Small intestine (tissue), 16 donors: ENCODE data around the gene CHRM2. TPM values are rescaled to one million over a fixed set of nuclear protein-coding genes. Genes with fewer than 3 reads are reported as not detected.
"Not testable (repeated sequence)": the region's sequence is repeated elsewhere in the genome, so short reads cannot be mapped to it uniquely, and the experiment has no call there.

Experiments
- DNase-seq, 2 donors: peaks; one replicate each; pipeline versions ENCODE4 v3.0.0 to v3.0.0-alpha.2; 2013
- FAIRE-seq: peaks from 2 replicates; lab custom pipeline; 2012; peaks lifted over from hg19 to GRCh38; lab: Jason Lieb, UNC
- H3K27ac ChIP-seq, 3 donors: one replicate each; pipeline ENCODE4 v1.5.1; 2013; ENCODE audit warnings: low read length in 2 of 3, mild to moderate bottlenecking in 2 of 3, control low read depth in 1 of 3, inconsistent platforms in 1 of 3, low read depth in 1 of 3, moderate library complexity in 1 of 3
- H3K27me3 ChIP-seq, 3 donors: one replicate each; pipeline ENCODE4 v1.6.1; 2013; ENCODE audit warnings: low read length in 3 of 3, inconsistent platforms in 1 of 3; ENCODE audit not compliant: control insufficient read depth in 3 of 3, insufficient read depth in 3 of 3
- H3K36me3 ChIP-seq, 3 donors: one replicate each; pipeline ENCODE4 v1.6.1; 2013; ENCODE audit warnings: low read length in 3 of 3, inconsistent platforms in 1 of 3, low read depth in 1 of 3, mild to moderate bottlenecking in 1 of 3, moderate library complexity in 1 of 3; ENCODE audit not compliant: control insufficient read depth in 3 of 3, insufficient read depth in 2 of 3
- H3K4me1 ChIP-seq, 3 donors: one replicate each; pipeline ENCODE4 v1.6.1; 2013; ENCODE audit warnings: low read length in 2 of 3, inconsistent platforms in 1 of 3, low read depth in 1 of 3, mild to moderate bottlenecking in 1 of 3, moderate library complexity in 1 of 3; ENCODE audit not compliant: control insufficient read depth in 3 of 3, insufficient read depth in 2 of 3
- H3K4me3 ChIP-seq, 3 donors: one replicate each; pipeline ENCODE4 v1.5.1; 2013; ENCODE audit warnings: low read length in 3 of 3, control low read depth in 1 of 3, inconsistent platforms in 1 of 3, low read depth in 1 of 3, mild to moderate bottlenecking in 1 of 3, moderate library complexity in 1 of 3
- H3K9me3 ChIP-seq, 2 donors: one replicate each; pipeline ENCODE4 v1.6.1; 2013; ENCODE audit warnings: low read depth in 1 of 2, low read length in 1 of 2; ENCODE audit not compliant: control insufficient read depth in 2 of 2, insufficient read depth in 1 of 2
- WGBS, 3 donors: extraction: QIAGEN DNeasy Blood & Tissue Kit; methylation state at CpG; one replicate each; pipeline ENCODE4 v1.1.7; 2013; 5-methylcytosine and 5-hydroxymethylcytosine counted together
- long read RNA-seq, 10 donors: transcript quantifications; one replicate each; lab custom pipeline, GENCODE V29; 2026
- polyA plus RNA-seq, 4 donors: library from polyadenylated mRNA; stranded (reverse) in 3 of 4; unstranded in 1 of 4; fragments of 200-250 nt in 3 of 4; fragments of 120-200 nt in 1 of 4; gene quantifications; one replicate each; pipeline versions ENCODE4 v1.2.1 to v1.2.3, GENCODE V29; 2013
- donor health status: healthy with polysubstance abuse.
- donor health status: control.
- donor health status: control.
- donor health status: Bipolar disorder and iron deficiency.
- donor health status: healthy.

CHRM2 gene
- under 1 TPM in 3 of 4 donors, not detected in 1; 0.27 to 0.71 (median 0.49) TPM for polyA plus RNA-seq
- long read RNA-seq, donor 1, result 0 reads
- long read RNA-seq, donor 2, result 0 reads
- long read RNA-seq, donor 3, result 0 reads
- long read RNA-seq, donor 4, result 0 reads
- long read RNA-seq, donor 5, result 0 reads
- long read RNA-seq, donor 6, result 0 reads
- long read RNA-seq, donor 7, full-length matches to known transcripts, result 6 of 11 reads
- long read RNA-seq, donor 7, partial matches to known transcripts, result 0 of 11 reads
- long read RNA-seq, donor 7, other reads (novel, unspliced or antisense), result 5 of 11 reads
- long read RNA-seq, donor 8, result 0 reads
- long read RNA-seq, donor 9, result 0 reads
- long read RNA-seq, donor 10, full-length matches to known transcripts, result 2 of 2 reads
- long read RNA-seq, donor 10, partial matches to known transcripts, result 0 of 2 reads
- long read RNA-seq, donor 10, other reads (novel, unspliced or antisense), result 0 of 2 reads

DNA sequence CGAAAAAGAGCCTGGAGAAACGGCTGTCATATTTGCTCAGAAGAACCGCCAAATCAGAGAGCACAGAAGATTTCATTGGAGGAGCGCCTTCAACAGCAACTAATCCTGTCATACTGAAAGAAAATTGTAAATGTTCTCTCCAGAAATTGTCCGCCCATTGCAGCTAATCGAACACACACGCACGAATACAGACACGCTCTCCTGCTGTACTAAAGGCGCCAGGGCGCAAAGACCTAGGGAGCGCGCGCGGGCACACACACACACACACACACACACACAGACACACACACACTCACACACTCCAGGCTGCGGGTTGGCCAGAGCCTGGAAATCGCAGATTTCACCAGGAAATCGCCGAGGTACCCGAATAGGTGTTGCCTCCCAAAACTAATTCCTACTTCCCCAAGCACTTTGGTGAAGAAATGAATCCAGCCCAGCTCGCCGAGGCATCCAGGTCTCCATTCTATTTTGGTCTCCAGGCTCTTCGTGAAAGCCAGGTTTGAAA, at the start of gene CHRM2:
TSS of gene CHRM2 (plus strand) at position 157 of the 505 bp plus-strand sequence. CDS start 146,214 bp downstream, outside the sequence.
- H3K4me1 ChIP-seq, result no peaks in the 10 kb centered on the region
- 4 to 12% (median 7%) methylated on average over 23 of the region's 23 CpGs for WGBS, 3 donors
- DNase-seq (peak in 1 of 2 donors; percentile 4), FAIRE-seq (no peak)
- H3K4me3 ChIP-seq, result peak within 1 kb of the TSS in 1 of 3 donors; percentile 55
- no peaks in the 10 kb centered on the region for H3K9me3 ChIP-seq
- H3K27ac ChIP-seq, result peak within 1 kb of the TSS in 1 of 3 donors; percentile 15
- no peaks in the 10 kb centered on the region for H3K36me3 ChIP-seq
- peaks cover 8 to 27% (median 9%) of the 10 kb centered on the region in 3 donors for H3K27me3 ChIP-seq

DNA sequence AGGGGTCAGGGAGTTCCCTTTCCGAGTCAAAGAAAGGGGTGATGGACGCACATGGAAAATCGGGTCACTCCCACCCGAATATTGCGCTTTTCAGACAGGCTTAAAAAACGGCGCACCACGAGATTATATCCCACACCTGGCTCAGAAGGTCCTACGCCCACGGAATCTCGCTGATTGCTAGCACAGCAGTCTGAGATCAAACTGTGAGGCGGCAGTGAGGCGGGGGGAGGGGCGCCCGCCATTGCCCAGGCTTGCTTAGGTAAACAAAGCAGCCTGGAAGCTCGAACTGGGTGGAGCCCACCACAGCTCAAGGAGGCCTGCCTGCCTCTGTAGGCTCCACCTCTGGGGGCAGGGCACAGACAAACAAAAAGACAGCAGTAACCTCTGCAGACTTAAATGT, 37.1 kb upstream of the CHRM2 start:
- 36 to 74% (median 39%) methylated on average over 6 to 16 of the region's 16 CpGs for WGBS, 3 donors
- not testable (repeated sequence) for FAIRE-seq, H3K36me3 ChIP-seq, H3K4me3 ChIP-seq, H3K4me1 ChIP-seq, DNase-seq, H3K27ac ChIP-seq, H3K9me3 ChIP-seq, H3K27me3 ChIP-seq

DNA sequence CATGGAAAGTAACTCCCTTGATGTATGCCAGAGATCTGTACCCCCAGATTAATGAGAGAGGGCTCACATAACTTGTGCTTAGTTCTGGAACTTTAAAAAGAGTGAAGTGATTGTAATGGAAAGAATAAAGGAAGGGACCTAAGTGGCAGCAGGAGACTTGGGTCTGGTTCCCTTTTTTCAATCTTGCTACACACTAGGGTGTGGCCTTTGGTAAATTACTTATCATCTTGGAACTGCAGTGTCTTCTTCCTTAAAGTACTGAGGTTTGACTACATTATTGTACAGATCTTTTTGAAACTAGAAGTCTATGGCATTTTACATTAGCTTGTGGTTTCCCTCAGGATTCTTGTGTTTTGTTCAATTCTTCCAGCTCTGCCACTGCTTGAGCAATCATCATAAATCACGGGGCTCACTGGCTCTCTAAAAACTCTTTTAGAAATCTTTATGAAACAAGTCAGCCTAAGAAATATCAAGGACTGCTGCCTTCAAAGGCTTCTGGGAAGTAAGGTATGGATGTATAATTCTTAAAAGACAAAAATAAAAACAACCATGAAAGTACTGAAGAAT, 22.5 kb upstream of the CHRM2 start:
- 53 to 68% (median 67%) methylated on average over 1 of the region's 1 CpG for WGBS, 3 donors
- H3K36me3 ChIP-seq, result no peaks in the 10 kb centered on the region
- no peaks in the 10 kb centered on the region for H3K27me3 ChIP-seq
- H3K4me3 ChIP-seq, result no peak overlapping the region
- no peak for FAIRE-seq
- H3K4me1 ChIP-seq, result no peaks in the 10 kb centered on the region
- no peak overlapping the region for H3K27ac ChIP-seq
- DNase-seq, result no peak
- no peaks in the 10 kb centered on the region for H3K9me3 ChIP-seq

DNA sequence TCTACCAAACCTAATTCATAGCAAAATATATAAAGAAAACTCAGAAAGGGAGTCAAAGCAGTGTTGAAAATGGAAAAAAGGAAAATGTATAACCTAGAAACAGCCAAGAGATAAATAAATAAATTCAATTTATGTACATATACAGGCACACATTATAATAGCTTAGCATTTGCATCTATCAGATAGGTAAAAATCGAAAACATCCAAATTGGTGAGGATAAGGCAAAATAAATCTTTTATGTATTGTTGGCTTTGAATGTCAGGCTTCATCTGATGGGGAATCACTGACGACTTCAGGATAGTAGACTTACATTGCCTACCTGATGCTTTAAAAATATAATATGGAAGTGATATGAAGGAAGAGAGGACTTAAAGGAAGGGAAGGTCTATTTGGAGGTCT, 20.6 kb upstream of the CHRM2 start:
- DNase-seq, result no peak
- Histone ChIP-seq H3K9me3 (no peaks in the 10 kb centered on the region), H3K36me3 (no peaks in the 10 kb centered on the region), H3K27me3 (no peaks in the 10 kb centered on the region), H3K4me3 (no peak overlapping the region), H3K27ac (no peak overlapping the region), H3K4me1 (no peaks in the 10 kb centered on the region)
- WGBS, 3 donors, result 73 to 78% (median 74%) methylated on average over 2 of the region's 2 CpGs
- no peak for FAIRE-seq

DNA sequence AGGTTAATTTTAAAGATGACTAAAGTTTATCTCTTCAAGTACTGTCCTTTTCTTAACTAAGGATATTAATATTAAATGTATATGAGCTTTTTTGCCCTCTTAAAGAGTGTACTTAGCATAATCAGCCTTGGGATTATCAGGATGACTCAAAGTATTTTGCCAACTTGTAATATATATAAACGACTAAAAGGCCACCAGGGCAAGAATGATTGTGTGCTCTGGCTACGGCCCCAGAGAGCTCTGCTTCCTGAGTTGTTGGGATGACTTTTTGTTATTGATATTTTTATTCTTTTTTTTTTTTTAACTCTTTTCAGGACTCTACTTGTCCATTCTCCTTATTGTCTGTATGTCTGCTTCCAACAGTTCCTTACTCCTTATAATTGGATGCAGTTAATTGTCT, 14.8 kb upstream of the CHRM2 start:
- no peaks in the 10 kb centered on the region for H3K36me3 ChIP-seq
- H3K27ac ChIP-seq, result no peak overlapping the region
- FAIRE-seq (no peak), DNase-seq (no peak)
- 40 to 45% (median 44%) methylated on average over 2 of the region's 2 CpGs for WGBS, 3 donors
- no peaks in the 10 kb centered on the region for H3K9me3 ChIP-seq
- no peaks in the 10 kb centered on the region for H3K4me1 ChIP-seq
- H3K4me3 ChIP-seq, result no peak overlapping the region
- no peaks in the 10 kb centered on the region for H3K27me3 ChIP-seq

DNA sequence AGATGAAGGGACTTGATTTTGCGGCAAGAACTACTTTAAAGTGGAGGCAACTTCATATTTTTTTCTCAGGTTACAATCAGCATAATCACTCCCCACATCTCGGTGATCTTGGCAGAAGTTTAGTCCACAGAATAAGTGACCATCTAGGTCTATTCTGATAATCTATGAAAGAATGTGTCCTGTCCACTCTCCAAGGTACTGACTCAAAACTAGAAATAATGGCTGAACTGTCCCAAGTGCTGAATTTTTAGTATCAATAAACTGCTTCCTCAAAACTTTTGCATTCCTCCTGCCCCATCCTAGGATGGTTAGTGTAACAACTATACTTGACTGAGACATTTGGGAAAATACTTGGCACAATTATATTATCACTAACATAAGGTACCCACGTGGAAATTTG, 10.9 kb upstream of the CHRM2 start:
- Histone ChIP-seq H3K27ac (no peak overlapping the region), H3K9me3 (no peaks in the 10 kb centered on the region), H3K4me1 (no peaks in the 10 kb centered on the region), H3K4me3 (no peak overlapping the region), H3K36me3 (no peaks in the 10 kb centered on the region), H3K27me3 (no peaks in the 10 kb centered on the region)
- 43 to 45% (median 43%) methylated on average over 3 of the region's 3 CpGs for WGBS, 3 donors
- FAIRE-seq (no peak), DNase-seq (peak in 1 of 2 donors; percentile 5)

DNA sequence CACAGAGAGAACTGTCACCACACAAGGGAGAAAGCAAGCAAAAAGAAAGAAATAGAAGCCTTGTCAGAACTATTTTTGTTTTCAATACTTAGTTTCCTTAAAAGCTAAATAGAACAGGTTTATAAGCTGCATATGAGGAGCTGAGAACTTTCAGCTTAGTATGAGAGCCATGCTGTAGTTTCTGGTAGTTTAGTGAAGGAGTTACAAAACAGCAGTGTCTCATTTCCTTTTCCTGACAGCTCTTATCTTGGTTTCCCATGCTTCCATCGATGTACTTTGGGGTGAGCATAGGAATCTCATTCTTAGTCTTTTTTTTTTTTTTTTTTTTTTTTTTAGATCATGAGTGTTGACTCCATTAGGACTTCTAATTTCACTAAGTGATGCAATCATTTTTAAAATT, 8.6 kb upstream of the CHRM2 start:
- no peak overlapping the region for H3K27ac ChIP-seq
- no peak for DNase-seq
- H3K9me3 ChIP-seq, result no peaks in the 10 kb centered on the region
- H3K4me3 ChIP-seq, result no peak overlapping the region
- H3K36me3 ChIP-seq, result no peaks in the 10 kb centered on the region
- no peaks in the 10 kb centered on the region for H3K27me3 ChIP-seq
- no peaks in the 10 kb centered on the region for H3K4me1 ChIP-seq
- FAIRE-seq, result no peak
- WGBS, 3 donors, result 24 to 52% (median 35%) methylated on average over 1 of the region's 1 CpG

DNA sequence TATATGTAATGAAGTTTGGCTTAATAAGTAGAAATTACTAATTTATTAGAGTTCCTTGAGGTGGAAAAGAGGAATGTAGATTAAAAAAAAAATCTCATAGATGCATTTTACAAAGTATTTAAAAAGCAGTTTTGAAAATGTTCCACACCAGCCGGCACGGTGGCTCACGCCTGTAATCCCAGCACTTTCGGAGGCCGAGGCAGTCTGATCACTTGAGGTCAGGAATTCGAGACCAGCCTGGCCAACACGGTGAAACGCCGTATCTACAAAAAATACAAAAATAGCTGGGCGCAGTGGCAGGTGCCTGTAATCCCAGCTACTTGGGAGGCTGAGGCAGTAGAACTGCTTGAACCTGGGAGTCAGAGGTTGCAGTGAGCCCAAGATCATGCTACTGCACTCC, 3.2 kb upstream of the CHRM2 start:
- 83 to 93% (median 88%) methylated on average over 10 of the region's 10 CpGs for WGBS, 3 donors
- no peak overlapping the region for H3K27ac ChIP-seq
- H3K4me3 ChIP-seq, result no peak overlapping the region

More for the DNA sequence above, 3.2 kb upstream of the CHRM2 start:
- no peaks in the 10 kb centered on the region for H3K9me3 ChIP-seq
- H3K4me1 ChIP-seq, result no peaks in the 10 kb centered on the region
- H3K27me3 ChIP-seq, result peaks cover 4 to 15% (median 6%) of the 10 kb centered on the region in 3 donors
- FAIRE-seq (no peak), DNase-seq (no peak)
- H3K36me3 ChIP-seq, result no peaks in the 10 kb centered on the region
